Progenitor cell of endocrine pancreas (in vitro differentiated cells): Measurements from ENCODE around the gene DNAH7. TPM values are rescaled to one million over a fixed set of nuclear protein-coding genes. Genes with fewer than 3 reads are reported as not detected.

Experiments used
- DNase-seq: peaks from one replicate; pipeline ENCODE4 v3.0.0; 2021; ENCODE audit warnings: low spot score; ENCODE audit not compliant: unreplicated experiment
- H3K27ac Mint-ChIP-seq: 2 replicates; pipeline ENCODE4 v1.8.0; 2021; ENCODE audit warnings: mild to moderate bottlenecking, moderate library complexity, mixed read lengths
- H3K27me3 Mint-ChIP-seq: 2 replicates; pipeline ENCODE4 v1.8.0; 2021; ENCODE audit warnings: mixed read lengths
- H3K36me3 Mint-ChIP-seq: 2 replicates; pipeline ENCODE4 v1.8.0; 2022; ENCODE audit warnings: mixed read lengths; ENCODE audit not compliant: insufficient read depth
- H3K4me1 Mint-ChIP-seq: 2 replicates; pipeline ENCODE4 v1.8.0; 2021; ENCODE audit warnings: low read depth, mixed read lengths
- H3K4me3 Mint-ChIP-seq: 2 replicates; pipeline ENCODE4 v1.8.0; 2021; ENCODE audit warnings: low read depth, mild to moderate bottlenecking, moderate library complexity, mixed read lengths
- H3K9me3 Mint-ChIP-seq: 2 replicates; pipeline ENCODE4 v1.8.0; 2021; ENCODE audit warnings: low read depth, mixed read lengths
- CTCF ChIP-seq: fragments of 200-600 bp; sonication (generic); IDR thresholded peaks from one replicate; pipeline ENCODE4 v1.5.0; 2021; ENCODE audit warnings: antibody characterized with exemption, mild to moderate bottlenecking; ENCODE audit not compliant: unreplicated experiment
- total RNA-seq: library from RNA; stranded (reverse); gene quantifications from 2 replicates; pipeline ENCODE4 v1.2.1, GENCODE V29; 2021

Gene DNAH7
- total RNA-seq, 1 donor from 2014 or later: 5.9 TPM

GRCh38 chr2:195759877-195760276, 308.8 kb downstream of the DNAH7 start:
- no peak for DNase-seq
- H3K27ac Mint-ChIP-seq: no peak overlapping the region
- H3K36me3 Mint-ChIP-seq: peaks cover 15% of the 10 kb centered on the region
- H3K4me1 Mint-ChIP-seq: no peaks in the 10 kb centered on the region
- no peak for TF ChIP-seq CTCF
- peaks cover 21% of the 10 kb centered on the region for H3K9me3 Mint-ChIP-seq
- no peak overlapping the region for H3K4me3 Mint-ChIP-seq
- no peaks in the 10 kb centered on the region for H3K27me3 Mint-ChIP-seq

- DNase-seq: no peak
- no peak overlapping the region for H3K27ac Mint-ChIP-seq
- peaks cover 15% of the 10 kb centered on the region for H3K9me3 Mint-ChIP-seq
- TF ChIP-seq CTCF: no peak
- no peaks in the 10 kb centered on the region for H3K27me3 Mint-ChIP-seq
- H3K36me3 Mint-ChIP-seq: peaks cover 10% of the 10 kb centered on the region
- no peak overlapping the region for H3K4me3 Mint-ChIP-seq
- no peaks in the 10 kb centered on the region for H3K4me1 Mint-ChIP-seq
Observed at GRCh38 chr2:195758846-195759245, 309.8 kb downstream of the DNAH7 start.

- DNase-seq: no peak
- no peak overlapping the region for H3K27ac Mint-ChIP-seq
- H3K4me1 Mint-ChIP-seq: no peaks in the 10 kb centered on the region
- no peaks in the 10 kb centered on the region for H3K27me3 Mint-ChIP-seq
- no peak for TF ChIP-seq CTCF
- H3K36me3 Mint-ChIP-seq: peaks cover 3% of the 10 kb centered on the region
- H3K9me3 Mint-ChIP-seq: no peaks in the 10 kb centered on the region
- H3K4me3 Mint-ChIP-seq: no peak overlapping the region
Observed at GRCh38 chr2:195756218-195756942, 312.3 kb downstream of the DNAH7 start.

- Mint-ChIP-seq H3K4me3 (no peak overlapping the region), H3K27ac (no peak overlapping the region), H3K9me3 (peaks cover 15% of the 10 kb centered on the region), H3K27me3 (no peaks in the 10 kb centered on the region), H3K36me3 (peaks cover 47% of the 10 kb centered on the region), H3K4me1 (no peaks in the 10 kb centered on the region)
- TF ChIP-seq CTCF: no peak
- no peak for DNase-seq
Observed at GRCh38 chr2:195741191-195741590, 327.4 kb downstream of the DNAH7 start.

- H3K4me1 Mint-ChIP-seq: peaks cover 2% of the 10 kb centered on the region
- no peak overlapping the region for H3K4me3 Mint-ChIP-seq
- peaks cover 8% of the 10 kb centered on the region for H3K9me3 Mint-ChIP-seq
Observed at GRCh38 chr2:195737511-195738325, 330.9 kb downstream of the DNAH7 start.

More at GRCh38 chr2:195737511-195738325, 330.9 kb downstream of the DNAH7 start:
- H3K27ac Mint-ChIP-seq: no peak overlapping the region
- no peak for TF ChIP-seq CTCF
- no peak for DNase-seq
- H3K36me3 Mint-ChIP-seq: peaks cover 39% of the 10 kb centered on the region
- no peaks in the 10 kb centered on the region for H3K27me3 Mint-ChIP-seq
